Trophoblast cell (in vitro differentiated cells and primary cell): ENCODE results near the gene AMACR.

Experiments
- DNase-seq, 2 donors: peaks; one replicate each; pipeline ENCODE4 v3.0.0-alpha.2; 2016
- H2AFZ ChIP-seq: 2 replicates; pipeline ENCODE4 v1.6.1; 2013; ENCODE audit warnings: low read length, moderate library complexity, mild to moderate bottlenecking; ENCODE audit not compliant: insufficient read depth, poor library complexity
- H2AK5ac ChIP-seq: 2 replicates; pipeline ENCODE4 v1.6.1; 2013; ENCODE audit warnings: mild to moderate bottlenecking, low read length
- H2BK120ac ChIP-seq: 2 replicates; pipeline ENCODE4 v1.6.1; 2013; ENCODE audit warnings: low read length, mild to moderate bottlenecking, moderate library complexity; ENCODE audit not compliant: insufficient read depth, poor library complexity
- H2BK12ac ChIP-seq: 2 replicates; pipeline ENCODE4 v1.6.1; 2013; ENCODE audit warnings: mild to moderate bottlenecking, low read length, moderate library complexity
- H2BK5ac ChIP-seq: 2 replicates; pipeline ENCODE4 v1.6.1; 2013; ENCODE audit warnings: low read length, low read depth, moderate library complexity, mild to moderate bottlenecking; ENCODE audit not compliant: poor library complexity
- H3K14ac ChIP-seq: 2 replicates; pipeline ENCODE4 v1.6.1; 2013; ENCODE audit warnings: mild to moderate bottlenecking, low read length
- H3K18ac ChIP-seq: 2 replicates; pipeline ENCODE4 v1.6.1; 2013; ENCODE audit warnings: mild to moderate bottlenecking, low read length
- H3K23ac ChIP-seq: 2 replicates; pipeline ENCODE4 v1.6.1; 2013; ENCODE audit warnings: low read length
- H3K27ac ChIP-seq: 2 replicates; pipeline ENCODE4 v1.5.1; 2013; ENCODE audit warnings: low read depth, mild to moderate bottlenecking, inconsistent platforms, low read length, moderate library complexity
- H3K27me3 ChIP-seq: 2 replicates; pipeline ENCODE4 v1.6.1; 2013; ENCODE audit warnings: inconsistent platforms, mild to moderate bottlenecking, low read length, moderate library complexity; ENCODE audit not compliant: insufficient read depth
- H3K36me3 ChIP-seq, 2 experiments: 1 replicate in 1 of 2; 2 replicates in 1 of 2; pipeline ENCODE4 v1.6.1; 2013; ENCODE audit warnings: low read length in 2 of 2, mild to moderate bottlenecking in 2 of 2, moderate library complexity in 1 of 2; ENCODE audit not compliant: insufficient read depth in 2 of 2, control insufficient read depth in 1 of 2
- H3K4ac ChIP-seq: 2 replicates; pipeline ENCODE4 v1.6.1; 2013; ENCODE audit warnings: low read depth, mild to moderate bottlenecking, low read length, moderate library complexity
- H3K4me1 ChIP-seq, 2 experiments: 1 replicate in 1 of 2; 2 replicates in 1 of 2; pipeline ENCODE4 v1.6.1; 2013; ENCODE audit warnings: low read length in 2 of 2, mild to moderate bottlenecking in 2 of 2, moderate library complexity in 1 of 2; ENCODE audit not compliant: insufficient read depth in 2 of 2, control insufficient read depth in 1 of 2
- H3K4me2 ChIP-seq: 2 replicates; pipeline ENCODE4 v1.6.1; 2013; ENCODE audit warnings: inconsistent platforms, mild to moderate bottlenecking, low read length, moderate library complexity
- H3K4me3 ChIP-seq: 2 replicates; pipeline ENCODE4 v1.5.1; 2013; ENCODE audit warnings: mild to moderate bottlenecking, low read depth, low read length, inconsistent platforms
- H3K79me1 ChIP-seq: one replicate; pipeline ENCODE4 v1.6.1; 2013; ENCODE audit warnings: low read length
- H3K79me2 ChIP-seq: 2 replicates; pipeline ENCODE4 v1.6.1; 2013; ENCODE audit warnings: low read length, mild to moderate bottlenecking; ENCODE audit not compliant: control insufficient read depth, insufficient read depth, poor library complexity
- H3K9ac ChIP-seq: 2 replicates; pipeline ENCODE4 v1.6.1; 2013; ENCODE audit warnings: mild to moderate bottlenecking, low read length
- H3K9me3 ChIP-seq: 2 replicates; pipeline ENCODE4 v1.6.1; 2013; ENCODE audit warnings: low read depth, mild to moderate bottlenecking, control low read depth, inconsistent platforms, low read length; ENCODE audit not compliant: insufficient read depth
- H4K12ac ChIP-seq: 2 replicates; pipeline ENCODE4 v1.6.1; 2013; ENCODE audit warnings: low read depth, mild to moderate bottlenecking, low read length, moderate library complexity
- H4K8ac ChIP-seq: 2 replicates; pipeline ENCODE4 v1.6.1; 2013; ENCODE audit warnings: low read depth, mild to moderate bottlenecking, low read length, moderate library complexity
- H4K91ac ChIP-seq: one replicate; pipeline ENCODE4 v1.6.1; 2013; ENCODE audit warnings: low read depth, mild to moderate bottlenecking, low read length, moderate library complexity
- WGBS: extraction: QIAGEN DNeasy Blood & Tissue Kit; methylation state at CpG from one replicate; pipeline ENCODE4 v1.1.7; 2013; ENCODE audit warnings: missing lambda C conversion rate; ENCODE audit not compliant: insufficient read length, insufficient coverage; ENCODE audit errors: extremely low coverage; 5-methylcytosine and 5-hydroxymethylcytosine counted together

The AMACR gene

DNA sequence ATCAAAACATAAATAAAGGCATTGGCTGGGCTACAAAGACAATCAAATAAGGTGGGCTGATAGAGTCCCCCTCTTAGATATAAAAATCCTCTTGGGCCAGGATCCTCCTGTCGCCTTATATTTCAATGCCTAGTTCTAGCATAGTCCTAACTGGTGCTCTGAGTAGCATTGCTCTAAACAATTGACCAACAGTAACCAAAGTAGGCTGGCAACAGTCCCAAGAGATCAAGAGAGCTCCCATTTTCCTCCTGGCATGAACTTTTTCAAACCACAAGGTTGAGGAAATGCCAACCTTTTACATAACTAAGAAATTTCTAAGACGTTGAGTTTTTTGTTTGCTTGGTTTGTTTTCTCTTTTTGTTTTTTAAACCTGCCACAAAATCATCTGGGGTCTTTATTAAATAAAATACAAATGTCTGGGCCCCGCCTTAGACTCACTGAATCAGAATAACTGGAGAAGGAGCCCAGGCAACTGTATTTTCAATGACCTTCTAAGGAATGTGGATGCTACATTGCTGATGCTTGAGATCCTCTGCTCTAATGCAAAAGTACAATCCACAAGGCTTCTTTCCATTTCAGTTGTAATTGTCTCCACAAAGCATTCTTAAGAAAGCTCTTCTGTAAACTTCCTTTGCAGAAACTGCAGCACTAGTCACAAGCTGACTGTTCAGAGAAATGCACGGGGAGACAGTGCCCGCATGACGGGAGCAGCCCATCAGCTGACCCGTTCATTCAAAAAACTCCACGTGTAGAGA, 26.3 kb downstream of the AMACR start:
- WGBS, result no CpG with 5 or more reads among the region's 8 CpGs
- no peak overlapping the region for H3K4me3 ChIP-seq
- no peaks in the 10 kb centered on the region for H3K79me1 ChIP-seq
- H2BK5ac ChIP-seq, result no peak overlapping the region
- H3K9ac ChIP-seq, result no peak overlapping the region
- DNase-seq, result no peak
- no peak overlapping the region for H3K14ac ChIP-seq
- no peak overlapping the region for H2AFZ ChIP-seq
- H2BK120ac ChIP-seq, result no peak overlapping the region
- H3K27me3 ChIP-seq, result no peaks in the 10 kb centered on the region
- no peak overlapping the region for H3K27ac ChIP-seq
- no peak overlapping the region for H3K4me2 ChIP-seq
- H3K9me3 ChIP-seq, result peaks cover 5% of the 10 kb centered on the region
- H4K12ac ChIP-seq, result no peak overlapping the region
- H2AK5ac ChIP-seq, result no peak overlapping the region
- H3K4me1 ChIP-seq, result no peaks in the 10 kb centered on the region
- no peak overlapping the region for H3K23ac ChIP-seq
- H3K36me3 ChIP-seq, result no peaks in the 10 kb centered on the region
- no peaks in the 10 kb centered on the region for H3K79me2 ChIP-seq
- H3K18ac ChIP-seq, result no peak overlapping the region
- H4K8ac ChIP-seq, result no peak overlapping the region
- H2BK12ac ChIP-seq, result no peak overlapping the region
- no peak overlapping the region for H3K4ac ChIP-seq
- H4K91ac ChIP-seq, result no peak overlapping the region

- H3K79me2 ChIP-seq, result no peaks in the 10 kb centered on the region
- H2BK12ac ChIP-seq, result no peak overlapping the region
- no peak overlapping the region for H4K91ac ChIP-seq
- peaks cover 5% of the 10 kb centered on the region for H3K9me3 ChIP-seq
- no peak overlapping the region for H3K18ac ChIP-seq
- no peak overlapping the region for H4K12ac ChIP-seq
- no peak overlapping the region for H2AK5ac ChIP-seq
- H4K8ac ChIP-seq, result no peak overlapping the region
- no peak overlapping the region for H2AFZ ChIP-seq
- no peak overlapping the region for H3K14ac ChIP-seq
- H3K4me2 ChIP-seq, result no peak overlapping the region
- H3K4ac ChIP-seq, result no peak overlapping the region
- no peak overlapping the region for H3K4me3 ChIP-seq
- H3K27ac ChIP-seq, result no peak overlapping the region
- H2BK5ac ChIP-seq, result no peak overlapping the region
- H2BK120ac ChIP-seq, result no peak overlapping the region
- no peaks in the 10 kb centered on the region for H3K79me1 ChIP-seq
- no peak overlapping the region for H3K23ac ChIP-seq
- WGBS, result no CpG with 5 or more reads among the region's 3 CpGs
- no peak for DNase-seq
- H3K9ac ChIP-seq, result no peak overlapping the region
- no peaks in the 10 kb centered on the region for H3K27me3 ChIP-seq
- no peaks in the 10 kb centered on the region for H3K4me1 ChIP-seq
- no peaks in the 10 kb centered on the region for H3K36me3 ChIP-seq
These were observed 27.8 kb downstream of the AMACR start for GRCh38 chr5:33980030-33980429.

- no peaks in the 10 kb centered on the region for H3K79me2 ChIP-seq
- H3K79me1 ChIP-seq, result no peaks in the 10 kb centered on the region
- DNase-seq, result no peak
- WGBS, result no CpG with 5 or more reads among the region's 1 CpG
- H3K27me3 ChIP-seq, result no peaks in the 10 kb centered on the region
- no peak overlapping the region for H2AFZ ChIP-seq
- no peak overlapping the region for H3K4ac ChIP-seq
- H3K4me3 ChIP-seq, result no peak overlapping the region
- H2BK120ac ChIP-seq, result no peak overlapping the region
- no peak overlapping the region for H3K9ac ChIP-seq
- no peak overlapping the region for H3K14ac ChIP-seq
- peaks cover 2% of the 10 kb centered on the region for H3K9me3 ChIP-seq
- no peak overlapping the region for H2AK5ac ChIP-seq
- no peak overlapping the region for H3K18ac ChIP-seq
- H3K4me1 ChIP-seq, result no peaks in the 10 kb centered on the region
- H2BK5ac ChIP-seq, result no peak overlapping the region
- no peak overlapping the region for H4K12ac ChIP-seq
- no peak overlapping the region for H4K91ac ChIP-seq
- no peak overlapping the region for H4K8ac ChIP-seq
- no peak overlapping the region for H3K23ac ChIP-seq
- no peak overlapping the region for H2BK12ac ChIP-seq
- no peak overlapping the region for H3K4me2 ChIP-seq
- H3K36me3 ChIP-seq, result no peaks in the 10 kb centered on the region
- H3K27ac ChIP-seq, result no peak overlapping the region
These were observed 29.5 kb downstream of the AMACR start for GRCh38 chr5:33978306-33978705.

- DNase-seq, result no peak
- Histone ChIP-seq H2BK5ac (no peak overlapping the region), H2AFZ (no peak overlapping the region), H3K27me3 (no peaks in the 10 kb centered on the region), H3K79me1 (no peaks in the 10 kb centered on the region), H3K9ac (no peak overlapping the region), H3K4me2 (no peak overlapping the region), H3K4ac (no peak overlapping the region), H2AK5ac (no peak overlapping the region), H3K36me3 (no peaks in the 10 kb centered on the region), H2BK120ac (no peak overlapping the region), H3K27ac (no peak overlapping the region), H2BK12ac (no peak overlapping the region), H3K14ac (no peak overlapping the region), H3K23ac (no peak overlapping the region), H4K12ac (no peak overlapping the region), H3K9me3 (peaks cover 2% of the 10 kb centered on the region), H4K91ac (no peak overlapping the region), H3K4me3 (no peak overlapping the region), H3K79me2 (no peaks in the 10 kb centered on the region), H3K18ac (no peak overlapping the region), H4K8ac (no peak overlapping the region), H3K4me1 (no peaks in the 10 kb centered on the region)
- WGBS, result no CpG with 5 or more reads among the region's 1 CpG
These were observed 31.5 kb downstream of the AMACR start for GRCh38 chr5:33976307-33976706.
